SK-N-SH (cell line): ENCODE data around the gene SLX4IP. TPM values are rescaled to one million over a fixed set of nuclear protein-coding genes. Genes with fewer than 3 reads are reported as not detected.

Experiments used
- CTCF ChIA-PET: fragments of 300-600, 350-600 bp; formaldehyde crosslinking; extraction: SDS; loops from one replicate; lab custom pipeline; 2021; lab: Yijun Ruan, JAX
- POLR2A ChIA-PET: fragments of 350-600 bp; sonication (Branson Sonifier 250); formaldehyde crosslinking; extraction: SDS; loops from one replicate; lab custom pipeline; 2020; ENCODE audit warnings: antibody characterized with exemption, inconsistent platforms; lab: Yijun Ruan, JAX
- DNase-seq: peaks from one replicate; pipeline ENCODE4 v3.0.0; 2012
- H2AFZ ChIP-seq: fragments of 200-600 bp; sonication (generic); 2 replicates; pipeline ENCODE4 v1.8.1; 2016; ENCODE audit warnings: antibody characterized with exemption, mild to moderate bottlenecking, low read depth
- H3F3A ChIP-seq: fragments of 200-600 bp; sonication (generic); replicated peaks from 2 replicates; pipeline ENCODE3; 2016; ENCODE audit warnings: antibody characterized with exemption, mild to moderate bottlenecking; ENCODE audit not compliant: insufficient read depth
- H3K27ac ChIP-seq, 2 experiments: fragments of 200-500 bp in 1 of 2; fragments of 200-600 bp in 1 of 2; sonication (Bioruptor generic) in 1 of 2; sonication (generic), shearing (Covaris generic) in 1 of 2; 2 replicates each; pipeline versions ENCODE4 v1.5.1 to v1.6.1; 2014 to 2016; ENCODE audit warnings: low read depth in 2 of 2, inconsistent platforms in 1 of 2, low read length in 1 of 2, mild to moderate bottlenecking in 1 of 2, mixed read lengths in 1 of 2
- H3K27me3 ChIP-seq: fragments of 200-600 bp; sonication (generic), shearing (Covaris generic); 2 replicates; pipeline ENCODE4 v1.6.1; 2016; ENCODE audit warnings: mixed run types; ENCODE audit not compliant: insufficient read depth
- H3K36me3 ChIP-seq, 2 experiments: fragments of 200-500 bp in 1 of 2; fragments of 200-600 bp in 1 of 2; sonication (Bioruptor generic) in 1 of 2; sonication (generic) in 1 of 2; replicated peaks in 1 of 2; 2 replicates each; pipeline versions ENCODE3 to v1.5.1; 2014 to 2016; ENCODE audit warnings: low read length in 1 of 2, mild to moderate bottlenecking in 1 of 2; ENCODE audit not compliant: insufficient read depth in 2 of 2, control insufficient read depth in 1 of 2
- H3K4me1 ChIP-seq, 2 experiments: fragments of 200-500 bp in 1 of 2; fragments of 200-600 bp in 1 of 2; sonication (Bioruptor generic) in 1 of 2; sonication (generic), shearing (Covaris generic) in 1 of 2; 2 replicates each; pipeline versions ENCODE4 v1.5.1 to v1.6.1; 2014 to 2016; ENCODE audit warnings: low read depth in 1 of 2, low read length in 1 of 2, mixed run types in 1 of 2; ENCODE audit not compliant: insufficient read depth in 2 of 2, control insufficient read depth in 1 of 2
- H3K4me2 ChIP-seq: fragments of 200-600 bp; sonication (generic), shearing (Covaris generic); 2 replicates; pipeline ENCODE4 v1.6.1; 2017; ENCODE audit warnings: mixed run types
- H3K4me3 ChIP-seq, 2 experiments: fragments of 200-500 bp in 1 of 2; fragments of 200-600 bp in 1 of 2; sonication (Bioruptor generic) in 1 of 2; sonication (generic), shearing (Covaris generic) in 1 of 2; 2 replicates each; pipeline versions ENCODE4 v1.5.1 to v1.8.1; 2014 to 2016; ENCODE audit warnings: low read depth in 2 of 2, inconsistent platforms in 1 of 2, low read length in 1 of 2, mild to moderate bottlenecking in 1 of 2, mixed read lengths in 1 of 2, moderate library complexity in 1 of 2
- H3K79me2 ChIP-seq: fragments of 200-600 bp; sonication (generic); 2 replicates; pipeline ENCODE4 v1.8.1; 2017; ENCODE audit warnings: mild to moderate bottlenecking; ENCODE audit not compliant: insufficient read depth
- H3K9ac ChIP-seq: fragments of 200-600 bp; sonication (generic); 2 replicates; pipeline ENCODE4 v1.6.1; 2017; ENCODE audit warnings: mixed run types
- H3K9me2 ChIP-seq: fragments of 200-600 bp; sonication (generic); 2 replicates; pipeline ENCODE4 v1.6.1; 2017; ENCODE audit warnings: mixed run types
- H3K9me3 ChIP-seq: fragments of 200-600 bp; sonication (generic); 2 replicates; pipeline ENCODE4 v1.6.1; 2017; ENCODE audit warnings: mixed run types, mild to moderate bottlenecking, moderate library complexity
- H4K20me1 ChIP-seq: fragments of 200-600 bp; sonication (generic); 2 replicates; pipeline ENCODE4 v1.6.1; 2017; ENCODE audit warnings: mild to moderate bottlenecking, mixed run types; ENCODE audit not compliant: insufficient read depth
- EZH2phosphoT487 ChIP-seq: fragments of 200-600 bp; sonication (generic); IDR thresholded peaks from 2 replicates; pipeline ENCODE4 v1.6.1; 2017; ENCODE audit warnings: low read depth, mixed run types, mild to moderate bottlenecking, antibody characterized with exemption, moderate library complexity, borderline replicate concordance
- GATA2 ChIP-seq: sonication (generic); formaldehyde crosslinking; IDR thresholded peaks from 2 replicates; pipeline ENCODE4 v1.5.0; 2020; ENCODE audit warnings: mild to moderate bottlenecking, missing genetic modification reagents
- MEF2A ChIP-seq: IDR thresholded peaks from 2 replicates; pipeline ENCODE4 v1.4.0; 2012; ENCODE audit warnings: low read depth, borderline replicate concordance
- NFIC ChIP-seq: IDR thresholded peaks from 2 replicates; pipeline ENCODE4 v1.4.0; 2012; ENCODE audit warnings: borderline replicate concordance
- NRF1 ChIP-seq: IDR thresholded peaks from 2 replicates; pipeline ENCODE4 v1.6.1; 2012; ENCODE audit warnings: low read depth, mild to moderate bottlenecking, low read length
- POLR2AphosphoS5 ChIP-seq: IDR thresholded peaks from 2 replicates; pipeline ENCODE4 v1.6.1; 2012; ENCODE audit warnings: low read depth, low read length
- RCOR1 ChIP-seq: fragments of 150-350 bp; IDR thresholded peaks from 2 replicates; pipeline ENCODE4 v1.6.1; 2017; ENCODE audit warnings: antibody characterized with exemption, low read length
- RFX5 ChIP-seq: IDR thresholded peaks from 2 replicates; pipeline ENCODE4 v1.6.1; 2012; ENCODE audit warnings: mild to moderate bottlenecking, improper control_type of control experiment, low read length
- SIN3A ChIP-seq: IDR thresholded peaks from 2 replicates; pipeline ENCODE4 v1.6.1; 2012; ENCODE audit warnings: low read depth, mild to moderate bottlenecking, low read length, moderate library complexity, borderline replicate concordance
- SMC3 ChIP-seq: IDR thresholded peaks from 2 replicates; pipeline ENCODE4 v1.6.1; 2012; ENCODE audit warnings: low read depth, low read length, improper control_type of control experiment
- TEAD4 ChIP-seq: IDR thresholded peaks from 2 replicates; pipeline ENCODE4 v1.4.0; 2012; ENCODE audit warnings: mild to moderate bottlenecking, borderline replicate concordance; ENCODE audit not compliant: insufficient read depth
- YY1 ChIP-seq: IDR thresholded peaks from 2 replicates; pipeline ENCODE4 v1.4.0; 2012; ENCODE audit warnings: low read depth, mild to moderate bottlenecking
- WGBS: methylation state at CpG from one replicate; pipeline ENCODE4 v1.1.6; 2017; ENCODE audit warnings: low lambda C conversion rate; 5-methylcytosine and 5-hydroxymethylcytosine counted together
- polyA plus RNA-seq, 3 experiments: library from polyadenylated mRNA; depleted of rRNA; stranded (reverse); fragments of >200 nt; gene quantifications; 2 replicates each; pipeline ENCODE4 v1.2.3, GENCODE V29; 2012
- TF ChIP-seq, protein P1 (sequence below): fragments of 150-350 bp; IDR thresholded peaks from 2 replicates; pipeline ENCODE4 v1.6.1; 2017; ENCODE audit warnings: antibody characterized with exemption, low read length, low read depth, borderline replicate concordance
- TF ChIP-seq, protein P2 (sequence below): IDR thresholded peaks from 2 replicates; pipeline ENCODE4 v1.4.0; 2012; ENCODE audit warnings: low read depth, borderline replicate concordance
- TF ChIP-seq, protein P3 (sequence below): fragments of 150-350 bp; IDR thresholded peaks from 2 replicates; pipeline ENCODE4 v1.6.1; 2016; ENCODE audit warnings: mild to moderate bottlenecking, low read depth, low read length
- TF ChIP-seq, protein P4 (sequence below): IDR thresholded peaks from 2 replicates; pipeline ENCODE4; 2012
- TF ChIP-seq, protein P5 (sequence below): IDR thresholded peaks from 2 replicates; pipeline ENCODE4 v1.4.0; 2012; ENCODE audit warnings: low read depth
- TF ChIP-seq, protein P6 (sequence below): fragments of 200-600 bp; sonication (generic); IDR thresholded peaks from 2 replicates; pipeline ENCODE4 v1.6.1; 2017; ENCODE audit warnings: antibody characterized with exemption, mild to moderate bottlenecking, moderate library complexity

The SLX4IP gene
- polyA plus RNA-seq, 1 of the 3 experiments (the other 2 are of a cell fraction), result 1.3 TPM

DNA sequence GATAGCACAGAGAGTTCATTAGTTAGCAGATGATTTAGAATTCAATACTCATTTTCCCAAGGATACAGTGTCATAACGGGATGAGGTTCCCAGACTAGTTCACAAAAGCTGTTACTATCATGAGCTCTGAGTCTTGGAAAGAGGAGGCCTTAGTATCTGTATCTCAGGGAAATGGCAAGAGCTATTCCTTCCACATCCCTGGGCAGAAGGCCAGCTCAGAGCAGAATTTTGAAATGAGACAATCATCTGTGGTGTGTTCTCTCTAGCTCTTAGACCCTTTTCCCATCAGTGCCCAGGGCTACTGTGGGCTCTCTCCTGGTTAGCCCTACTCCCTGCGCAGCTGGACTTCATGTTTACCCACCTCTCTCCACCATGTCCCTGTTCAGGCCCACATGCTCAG is 174.2 kb downstream of the SLX4IP start:
- DNase-seq, result no peak
- Histone ChIP-seq H3K27me3 (no peaks in the 10 kb centered on the region), H3K4me2 (peak overlapping the region; percentile 58; the same call in 1 of the 2 replicates), H3K9me2 (no peaks in the 10 kb centered on the region), H3F3A (peaks cover 20% of the 10 kb centered on the region), H4K20me1 (no peaks in the 10 kb centered on the region), H3K9me3 (no peaks in the 10 kb centered on the region), H3K36me3 (no peaks in the 10 kb centered on the region), H3K4me1 (peaks cover 14 to 25% of the 10 kb centered on the region in 2 experiments), H3K4me3 (no peak overlapping the region), H3K9ac (peak overlapping the region; percentile 26; the same call in 1 of the 2 replicates), H3K79me2 (no peaks in the 10 kb centered on the region), H2AFZ (no peak overlapping the region), H3K27ac (peak overlapping the region; percentile 28 to 98; a peak in 3 of 4 replicates)
- TF ChIP-seq POLR2AphosphoS5 (no peak), EZH2phosphoT487 (no peak), MEF2A (no peak), GATA2 (CRISPR knock-in tag) (no peak), SIN3A (no peak), NFIC (no peak), NRF1 (no peak), YY1 (no peak), TEAD4 (no peak), SMC3 (no peak), RCOR1 (no peak), RFX5 (no peak)
- TF ChIP-seq, protein P1, sequence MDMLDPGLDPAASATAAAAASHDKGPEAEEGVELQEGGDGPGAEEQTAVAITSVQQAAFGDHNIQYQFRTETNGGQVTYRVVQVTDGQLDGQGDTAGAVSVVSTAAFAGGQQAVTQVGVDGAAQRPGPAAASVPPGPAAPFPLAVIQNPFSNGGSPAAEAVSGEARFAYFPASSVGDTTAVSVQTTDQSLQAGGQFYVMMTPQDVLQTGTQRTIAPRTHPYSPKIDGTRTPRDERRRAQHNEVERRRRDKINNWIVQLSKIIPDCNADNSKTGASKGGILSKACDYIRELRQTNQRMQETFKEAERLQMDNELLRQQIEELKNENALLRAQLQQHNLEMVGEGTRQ, result no peak
- TF ChIP-seq, protein P2, sequence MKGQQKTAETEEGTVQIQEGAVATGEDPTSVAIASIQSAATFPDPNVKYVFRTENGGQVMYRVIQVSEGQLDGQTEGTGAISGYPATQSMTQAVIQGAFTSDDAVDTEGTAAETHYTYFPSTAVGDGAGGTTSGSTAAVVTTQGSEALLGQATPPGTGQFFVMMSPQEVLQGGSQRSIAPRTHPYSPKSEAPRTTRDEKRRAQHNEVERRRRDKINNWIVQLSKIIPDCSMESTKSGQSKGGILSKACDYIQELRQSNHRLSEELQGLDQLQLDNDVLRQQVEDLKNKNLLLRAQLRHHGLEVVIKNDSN, result no peak
- TF ChIP-seq, protein P3, sequence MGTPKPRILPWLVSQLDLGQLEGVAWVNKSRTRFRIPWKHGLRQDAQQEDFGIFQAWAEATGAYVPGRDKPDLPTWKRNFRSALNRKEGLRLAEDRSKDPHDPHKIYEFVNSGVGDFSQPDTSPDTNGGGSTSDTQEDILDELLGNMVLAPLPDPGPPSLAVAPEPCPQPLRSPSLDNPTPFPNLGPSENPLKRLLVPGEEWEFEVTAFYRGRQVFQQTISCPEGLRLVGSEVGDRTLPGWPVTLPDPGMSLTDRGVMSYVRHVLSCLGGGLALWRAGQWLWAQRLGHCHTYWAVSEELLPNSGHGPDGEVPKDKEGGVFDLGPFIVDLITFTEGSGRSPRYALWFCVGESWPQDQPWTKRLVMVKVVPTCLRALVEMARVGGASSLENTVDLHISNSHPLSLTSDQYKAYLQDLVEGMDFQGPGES, result no peak
- TF ChIP-seq, protein P4, sequence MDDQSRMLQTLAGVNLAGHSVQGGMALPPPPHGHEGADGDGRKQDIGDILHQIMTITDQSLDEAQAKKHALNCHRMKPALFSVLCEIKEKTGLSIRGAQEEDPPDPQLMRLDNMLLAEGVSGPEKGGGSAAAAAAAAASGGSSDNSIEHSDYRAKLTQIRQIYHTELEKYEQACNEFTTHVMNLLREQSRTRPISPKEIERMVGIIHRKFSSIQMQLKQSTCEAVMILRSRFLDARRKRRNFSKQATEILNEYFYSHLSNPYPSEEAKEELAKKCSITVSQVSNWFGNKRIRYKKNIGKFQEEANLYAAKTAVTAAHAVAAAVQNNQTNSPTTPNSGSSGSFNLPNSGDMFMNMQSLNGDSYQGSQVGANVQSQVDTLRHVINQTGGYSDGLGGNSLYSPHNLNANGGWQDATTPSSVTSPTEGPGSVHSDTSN, result no peak
- TF ChIP-seq, protein P5, sequence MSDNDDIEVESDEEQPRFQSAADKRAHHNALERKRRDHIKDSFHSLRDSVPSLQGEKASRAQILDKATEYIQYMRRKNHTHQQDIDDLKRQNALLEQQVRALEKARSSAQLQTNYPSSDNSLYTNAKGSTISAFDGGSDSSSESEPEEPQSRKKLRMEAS, result no peak
- TF ChIP-seq, protein P6, sequence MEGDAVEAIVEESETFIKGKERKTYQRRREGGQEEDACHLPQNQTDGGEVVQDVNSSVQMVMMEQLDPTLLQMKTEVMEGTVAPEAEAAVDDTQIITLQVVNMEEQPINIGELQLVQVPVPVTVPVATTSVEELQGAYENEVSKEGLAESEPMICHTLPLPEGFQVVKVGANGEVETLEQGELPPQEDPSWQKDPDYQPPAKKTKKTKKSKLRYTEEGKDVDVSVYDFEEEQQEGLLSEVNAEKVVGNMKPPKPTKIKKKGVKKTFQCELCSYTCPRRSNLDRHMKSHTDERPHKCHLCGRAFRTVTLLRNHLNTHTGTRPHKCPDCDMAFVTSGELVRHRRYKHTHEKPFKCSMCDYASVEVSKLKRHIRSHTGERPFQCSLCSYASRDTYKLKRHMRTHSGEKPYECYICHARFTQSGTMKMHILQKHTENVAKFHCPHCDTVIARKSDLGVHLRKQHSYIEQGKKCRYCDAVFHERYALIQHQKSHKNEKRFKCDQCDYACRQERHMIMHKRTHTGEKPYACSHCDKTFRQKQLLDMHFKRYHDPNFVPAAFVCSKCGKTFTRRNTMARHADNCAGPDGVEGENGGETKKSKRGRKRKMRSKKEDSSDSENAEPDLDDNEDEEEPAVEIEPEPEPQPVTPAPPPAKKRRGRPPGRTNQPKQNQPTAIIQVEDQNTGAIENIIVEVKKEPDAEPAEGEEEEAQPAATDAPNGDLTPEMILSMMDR, result no peak
- 80% methylated on average over 2 of the region's 2 CpGs for WGBS
- POLR2A ChIA-PET, result no interaction called here
- CTCF ChIA-PET, result interaction anchor here (0.6 kb wide), 1 partner anchor 87 kb away, joined by 3 read pairs; no protein-coding TSS in a partner anchor
